ENCODE data around the gene HNF4A.
A peak's percentile ranks its signal among the peaks of the same experiment; 100 is the strongest.

The HNF4A gene

GRCh38 chr20:44392776-44393607 is 37.5 kb downstream of the HNF4A start:
- DNase-seq, result no peak

GRCh38 chr20:44393608-44394451 is 38.3 kb downstream of the HNF4A start:
- no peak for DNase-seq

GRCh38 chr20:44394452-44394701 is 38.9 kb downstream of the HNF4A start:
- DNase-seq, result no peak

GRCh38 chr20:44394702-44395460 is 39.4 kb downstream of the HNF4A start:
- peak; percentile 59 for DNase-seq

- no peak for DNase-seq
Observed at GRCh38 chr20:44395461-44396340, 40.2 kb downstream of the HNF4A start.

GRCh38 chr20:44396369-44397130 is 41.1 kb downstream of the HNF4A start:
- DNase-seq, result no peak

GRCh38 chr20:44398335-44398734 is 42.8 kb downstream of the HNF4A start:
- no peak for DNase-seq

GRCh38 chr20:44399446-44399845 is 43.9 kb downstream of the HNF4A start:
- DNase-seq, result no peak

- DNase-seq, result no peak
Observed at GRCh38 chr20:44400671-44400969, 45.1 kb downstream of the HNF4A start.

GRCh38 chr20:44400970-44401769 is 45.7 kb downstream of the HNF4A start:
- no peak for DNase-seq

GRCh38 chr20:44401770-44402390 is 46.4 kb downstream of the HNF4A start:
- DNase-seq, result no peak

- no peak for DNase-seq
Observed at GRCh38 chr20:44402391-44403193, 47.1 kb downstream of the HNF4A start.

- no peak for DNase-seq
Observed at GRCh38 chr20:44403194-44404112, 48.0 kb downstream of the HNF4A start.

GRCh38 chr20:44404204-44405181 is 49.0 kb downstream of the HNF4A start:
- DNase-seq, result no peak

- DNase-seq, result no peak
Observed at GRCh38 chr20:44405257-44405656, 49.8 kb downstream of the HNF4A start.

- DNase-seq, result no peak
Observed at GRCh38 chr20:44405785-44406571, 50.5 kb downstream of the HNF4A start.
